Pericardium fibroblast (primary cell): ENCODE results near the gene BCAP29. TPM values are rescaled to one million over a fixed set of nuclear protein-coding genes. Genes with fewer than 3 reads are reported as not detected.

Experiments
- total RNA-seq: library from RNA; depleted of rRNA; stranded (reverse); fragments of >200 nt; gene quantifications from 2 replicates; pipeline ENCODE4 v1.2.3, GENCODE V29; 2015

Gene BCAP29, protein sequence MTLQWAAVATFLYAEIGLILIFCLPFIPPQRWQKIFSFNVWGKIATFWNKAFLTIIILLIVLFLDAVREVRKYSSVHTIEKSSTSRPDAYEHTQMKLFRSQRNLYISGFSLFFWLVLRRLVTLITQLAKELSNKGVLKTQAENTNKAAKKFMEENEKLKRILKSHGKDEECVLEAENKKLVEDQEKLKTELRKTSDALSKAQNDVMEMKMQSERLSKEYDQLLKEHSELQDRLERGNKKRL
- total RNA-seq = 28.8 and 35.2 TPM in 2 replicates

DNA sequence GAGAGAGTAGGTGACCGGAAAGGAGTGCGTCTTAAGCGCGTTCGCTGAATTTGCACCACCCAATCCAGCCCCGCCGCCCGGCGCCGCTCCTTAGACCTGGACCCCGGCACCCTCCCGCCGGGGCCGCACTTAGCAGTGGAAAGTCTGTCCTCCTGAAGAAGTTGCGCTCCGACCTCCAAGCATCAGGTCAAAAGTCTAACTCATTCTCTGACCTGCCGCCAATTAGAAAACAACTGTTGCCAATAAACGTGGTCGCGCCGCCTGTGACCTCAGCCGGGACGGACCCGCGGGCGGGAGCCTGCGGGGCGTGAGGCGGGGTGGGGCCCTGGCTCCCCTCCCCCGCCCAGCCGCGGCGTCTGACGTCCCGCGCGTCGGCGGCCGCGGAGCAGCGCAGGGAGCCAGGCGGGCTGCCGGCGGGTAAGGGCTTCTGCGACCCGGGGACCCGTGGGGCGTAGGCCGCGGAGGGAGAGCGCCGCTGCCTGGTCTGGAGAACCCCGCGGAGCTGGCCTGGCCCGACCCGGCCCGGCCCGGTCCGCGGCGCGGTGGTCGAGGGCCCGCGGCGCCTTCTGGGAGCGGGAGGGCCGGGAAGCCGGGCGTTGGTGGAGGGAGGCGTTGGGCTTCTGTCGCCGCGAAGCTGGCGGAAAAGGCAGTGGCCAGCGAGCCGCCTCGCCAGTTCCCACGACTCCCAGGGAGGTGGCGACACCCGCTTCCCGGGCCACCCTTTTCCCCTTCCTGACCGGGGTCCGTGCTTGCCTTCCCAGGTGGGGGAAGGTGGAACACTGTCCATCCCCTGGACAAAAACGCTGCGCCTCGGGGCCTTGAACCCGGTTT lies at the start of gene BCAP29:
BCAP29 (plus strand) TSS at position 362 of the 831 bp plus-strand sequence. CDS start 527 bp downstream, outside the sequence.

GRCh38 chr7:107563775-107564552 lies 16.1 kb upstream of the BCAP29 start, which contains the start of the genes COG5 and DUS4L:
COG5 (minus strand) TSS chr7:107563920; CDS start chr7:107563896, 24 bp downstream.
DUS4L (plus strand) TSS chr7:107563971; CDS start chr7:107567071, 3,100 bp downstream.

GRCh38 chr7:107660381-107661080 lies 80.5 kb downstream of the BCAP29 start, which contains the start of gene SLC26A4:
SLC26A4 (plus strand) TSS chr7:107660828; CDS start chr7:107661642, 814 bp downstream.

Other genes with a start within 250 kb of the BCAP29 start
- not detected in 2 replicates for gene GPR22, start 110.2 kb upstream of the BCAP29 start, total RNA-seq
- 17.7 and 22.6 TPM in 2 replicates for gene COG5, start 16.3 kb upstream of the BCAP29 start, total RNA-seq
- gene DUS4L, start 16.3 kb upstream of the BCAP29 start, total RNA-seq = 4.9 and 5.0 TPM in 2 replicates
- gene SLC26A4, start 80.6 kb downstream of the BCAP29 start, total RNA-seq = 0.12 and 0.17 TPM in 2 replicates
- 13.8 and 20.1 TPM in 2 replicates for gene CBLL1, start 163.9 kb downstream of the BCAP29 start, total RNA-seq
- gene SLC26A3, start 223.0 kb downstream of the BCAP29 start, total RNA-seq = not detected in 2 replicates